Measurements from ENCODE around the gene CXCL13.
A peak's percentile ranks its signal among the peaks of the same experiment; 100 is the strongest.

The CXCL13 gene

DNA sequence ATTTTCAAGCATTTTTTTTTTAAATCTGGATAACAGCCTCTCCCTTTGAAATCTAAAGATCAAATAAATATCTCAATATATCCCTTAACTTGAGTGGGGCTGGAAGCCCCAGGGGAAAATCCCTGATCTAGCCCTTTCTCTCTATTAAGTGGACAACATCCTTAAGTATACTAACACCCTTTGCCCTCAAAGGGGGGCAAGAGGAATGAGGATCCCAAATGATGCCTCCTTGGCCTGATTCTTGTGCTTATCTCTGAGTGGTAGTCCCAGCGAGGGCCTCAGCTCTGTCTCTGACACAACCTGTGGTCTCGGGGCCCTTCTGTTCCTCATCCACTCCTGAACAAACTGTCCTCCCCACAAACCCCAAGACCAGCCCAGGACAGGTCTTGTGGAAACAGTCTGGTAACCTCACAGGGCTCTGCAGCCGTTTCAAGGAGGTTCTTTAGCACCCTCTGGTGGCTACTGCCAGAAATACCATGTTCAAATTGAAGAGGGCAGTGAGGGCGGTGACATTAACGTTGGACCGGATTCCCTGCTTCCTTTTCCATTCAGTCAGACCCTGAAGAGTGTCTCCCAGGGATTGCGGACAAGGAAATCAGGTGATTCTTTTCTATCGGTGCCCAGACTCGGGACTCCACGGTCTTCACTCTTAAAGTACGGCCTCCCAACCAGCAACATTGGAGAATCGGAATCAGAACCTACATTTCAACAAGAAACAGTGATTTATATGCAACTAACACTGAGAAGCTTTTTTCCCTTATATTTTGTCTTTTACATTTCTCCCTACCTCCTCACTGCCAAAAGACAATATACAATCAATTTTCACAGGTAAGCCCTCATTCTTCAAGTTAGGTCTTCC lies 13.0 kb downstream of the CXCL13 start:
- no peak overlapping the region for H3K4me3 ChIP-seq (ENCODE audit: low read depth in 1 of 2, low read length in 2 of 2)
- no peak overlapping the region for H2AFZ ChIP-seq (ENCODE audit: low read depth, low read length)
- ATAC-seq (ENCODE audit: insufficient read depth, low read depth): peak; percentile 94
- no peaks in the 10 kb centered on the region for H3K36me3 ChIP-seq (ENCODE audit: insufficient read depth, low read length)
- no peaks in the 10 kb centered on the region for H3K9me3 ChIP-seq (ENCODE audit: insufficient read depth, low read length, severe bottlenecking)
- no peaks in the 10 kb centered on the region for H3K79me2 ChIP-seq (ENCODE audit: insufficient read depth, low read length)
- no peak overlapping the region for H3K27ac ChIP-seq (ENCODE audit: low read length)
- peaks cover 13% of the 10 kb centered on the region for H3K27me3 ChIP-seq (ENCODE audit: insufficient read depth, low read length, poor library complexity)
- no peak for TF ChIP-seq EZH2 (IDR thresholded peaks at IDR 0.05; ENCODE audit: borderline replicate concordance, low read depth, low read length, severe bottlenecking)
- TF ChIP-seq, protein P1, sequence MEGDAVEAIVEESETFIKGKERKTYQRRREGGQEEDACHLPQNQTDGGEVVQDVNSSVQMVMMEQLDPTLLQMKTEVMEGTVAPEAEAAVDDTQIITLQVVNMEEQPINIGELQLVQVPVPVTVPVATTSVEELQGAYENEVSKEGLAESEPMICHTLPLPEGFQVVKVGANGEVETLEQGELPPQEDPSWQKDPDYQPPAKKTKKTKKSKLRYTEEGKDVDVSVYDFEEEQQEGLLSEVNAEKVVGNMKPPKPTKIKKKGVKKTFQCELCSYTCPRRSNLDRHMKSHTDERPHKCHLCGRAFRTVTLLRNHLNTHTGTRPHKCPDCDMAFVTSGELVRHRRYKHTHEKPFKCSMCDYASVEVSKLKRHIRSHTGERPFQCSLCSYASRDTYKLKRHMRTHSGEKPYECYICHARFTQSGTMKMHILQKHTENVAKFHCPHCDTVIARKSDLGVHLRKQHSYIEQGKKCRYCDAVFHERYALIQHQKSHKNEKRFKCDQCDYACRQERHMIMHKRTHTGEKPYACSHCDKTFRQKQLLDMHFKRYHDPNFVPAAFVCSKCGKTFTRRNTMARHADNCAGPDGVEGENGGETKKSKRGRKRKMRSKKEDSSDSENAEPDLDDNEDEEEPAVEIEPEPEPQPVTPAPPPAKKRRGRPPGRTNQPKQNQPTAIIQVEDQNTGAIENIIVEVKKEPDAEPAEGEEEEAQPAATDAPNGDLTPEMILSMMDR (IDR thresholded peaks at IDR 0.05; ENCODE audit: borderline replicate concordance, extremely low read depth, low read length, poor library complexity, severe bottlenecking): peak; percentile 84
- H3K4me2 ChIP-seq (ENCODE audit: insufficient read depth, low read length): no peak overlapping the region
- peak; percentile 62 for DNase-seq
- no peak overlapping the region for H3K9ac ChIP-seq (ENCODE audit: low read depth, low read length)
- no peaks in the 10 kb centered on the region for H3K4me1 ChIP-seq (ENCODE audit: insufficient read depth, low read length)
- H4K20me1 ChIP-seq (ENCODE audit: insufficient read depth, low read length): no peaks in the 10 kb centered on the region

DNA sequence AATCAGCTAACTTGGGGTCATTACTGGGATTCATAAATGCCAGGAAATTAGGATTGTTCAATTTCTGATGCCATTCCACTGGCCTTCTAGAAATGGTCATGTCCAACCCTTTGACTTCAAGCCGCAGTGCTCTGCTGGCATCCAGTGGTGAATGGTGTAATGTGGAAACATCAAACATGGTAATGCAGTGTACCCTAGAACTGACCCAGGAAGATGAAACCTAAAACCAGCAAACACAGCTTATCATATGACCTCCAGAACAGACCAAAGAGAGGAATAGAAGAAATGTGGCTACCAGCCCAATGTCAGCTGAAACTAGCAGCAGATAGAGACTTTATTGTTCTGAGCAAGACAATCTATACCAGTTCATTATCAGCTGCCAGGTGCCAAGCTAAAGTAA lies 13.8 kb downstream of the CXCL13 start:
- TF ChIP-seq, protein P1 (IDR thresholded peaks at IDR 0.05; ENCODE audit: borderline replicate concordance, extremely low read depth, low read length, poor library complexity, severe bottlenecking): no peak
- TF ChIP-seq EZH2 (IDR thresholded peaks at IDR 0.05; ENCODE audit: borderline replicate concordance, low read depth, low read length, severe bottlenecking): no peak
- Histone ChIP-seq H3K36me3 (ENCODE audit: insufficient read depth, low read length) (no peaks in the 10 kb centered on the region), H3K4me3 (ENCODE audit: low read depth in 1 of 2, low read length in 2 of 2) (no peak overlapping the region), H3K27ac (ENCODE audit: low read length) (no peak overlapping the region), H2AFZ (ENCODE audit: low read depth, low read length) (no peak overlapping the region), H4K20me1 (ENCODE audit: insufficient read depth, low read length) (no peaks in the 10 kb centered on the region), H3K79me2 (ENCODE audit: insufficient read depth, low read length) (no peaks in the 10 kb centered on the region), H3K9ac (ENCODE audit: low read depth, low read length) (no peak overlapping the region), H3K27me3 (ENCODE audit: insufficient read depth, low read length, poor library complexity) (peaks cover 14% of the 10 kb centered on the region), H3K4me2 (ENCODE audit: insufficient read depth, low read length) (no peak overlapping the region), H3K4me1 (ENCODE audit: insufficient read depth, low read length) (no peaks in the 10 kb centered on the region), H3K9me3 (ENCODE audit: insufficient read depth, low read length, severe bottlenecking) (no peaks in the 10 kb centered on the region)
- ATAC-seq (ENCODE audit: insufficient read depth, low read depth): no peak
- no peak for DNase-seq

DNA sequence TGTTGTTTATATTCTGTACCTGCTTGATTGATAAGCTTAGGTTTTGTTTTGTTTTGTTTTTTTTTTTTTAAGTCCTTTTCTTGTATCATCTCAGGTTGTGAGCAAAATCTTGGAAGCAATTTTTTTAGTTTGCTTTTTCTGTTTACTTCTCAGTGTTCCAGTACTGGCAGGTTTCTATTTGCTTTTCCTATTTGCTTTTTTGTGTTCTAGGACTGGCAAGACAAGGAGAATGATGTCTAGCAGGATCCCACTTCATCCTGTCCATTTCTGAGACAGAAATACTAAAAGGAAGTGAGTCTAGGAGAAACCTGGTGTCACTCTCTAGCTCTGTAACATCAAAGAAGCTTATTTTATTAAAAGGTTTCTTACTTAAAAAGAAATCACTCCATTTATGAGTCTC lies 15.6 kb downstream of the CXCL13 start:
- Histone ChIP-seq H3K4me3 (ENCODE audit: low read depth in 1 of 2, low read length in 2 of 2) (no peak overlapping the region), H3K9me3 (ENCODE audit: insufficient read depth, low read length, severe bottlenecking) (no peaks in the 10 kb centered on the region), H2AFZ (ENCODE audit: low read depth, low read length) (no peak overlapping the region), H3K27ac (ENCODE audit: low read length) (no peak overlapping the region), H3K4me1 (ENCODE audit: insufficient read depth, low read length) (no peaks in the 10 kb centered on the region), H3K79me2 (ENCODE audit: insufficient read depth, low read length) (no peaks in the 10 kb centered on the region), H3K27me3 (ENCODE audit: insufficient read depth, low read length, poor library complexity) (peaks cover 14% of the 10 kb centered on the region), H4K20me1 (ENCODE audit: insufficient read depth, low read length) (no peaks in the 10 kb centered on the region), H3K36me3 (ENCODE audit: insufficient read depth, low read length) (no peaks in the 10 kb centered on the region), H3K4me2 (ENCODE audit: insufficient read depth, low read length) (no peak overlapping the region), H3K9ac (ENCODE audit: low read depth, low read length) (no peak overlapping the region)
- TF ChIP-seq, protein P1 (IDR thresholded peaks at IDR 0.05; ENCODE audit: borderline replicate concordance, extremely low read depth, low read length, poor library complexity, severe bottlenecking): no peak
- TF ChIP-seq EZH2 (IDR thresholded peaks at IDR 0.05; ENCODE audit: borderline replicate concordance, low read depth, low read length, severe bottlenecking): no peak
- ATAC-seq (ENCODE audit: insufficient read depth, low read depth): no peak
- no peak for DNase-seq
